ENCODE data around the gene SLC10A7.

GRCh38 chr4:146318894-146319293, 202.8 kb downstream of the SLC10A7 start:
- TF ChIP-seq CTCF (IDR thresholded peaks at IDR 0.05) (no peak), POLR2A (IDR thresholded peaks at IDR 0.05) (no peak)
